GM18502 (cell line): Measurements from ENCODE around the gene TBC1D9.
A peak's percentile ranks its signal among the peaks of the same experiment; 100 is the strongest.

Experiments used
- ATAC-seq: cut with Tn5 transposase; IDR thresholded peaks from one replicate; pipeline ENCODE4 v1.9.1; 2021; ENCODE audit warnings: mild to moderate bottlenecking; ENCODE audit not compliant: unreplicated experiment, poor library complexity

The TBC1D9 gene

GRCh38 chr4:140701071-140701470, 55.1 kb downstream of the TBC1D9 start:
- no peak for ATAC-seq

- no peak for ATAC-seq
Observed at GRCh38 chr4:140697709-140698560, 58.2 kb downstream of the TBC1D9 start.

GRCh38 chr4:140695483-140695882, 60.7 kb downstream of the TBC1D9 start:
- ATAC-seq: no peak

- ATAC-seq: no peak
Observed at GRCh38 chr4:140693562-140693961, 62.6 kb downstream of the TBC1D9 start.

GRCh38 chr4:140691369-140691768, 64.8 kb downstream of the TBC1D9 start:
- no peak for ATAC-seq

GRCh38 chr4:140690093-140690492, 66.1 kb downstream of the TBC1D9 start:
- no peak for ATAC-seq

- ATAC-seq: no peak
Observed at GRCh38 chr4:140689623-140690022, 66.6 kb downstream of the TBC1D9 start.

- no peak for ATAC-seq
Observed at GRCh38 chr4:140688711-140689598, 67.2 kb downstream of the TBC1D9 start.

GRCh38 chr4:140686796-140687195, 69.4 kb downstream of the TBC1D9 start:
- ATAC-seq: no peak

GRCh38 chr4:140684314-140684713, 71.9 kb downstream of the TBC1D9 start:
- ATAC-seq: no peak

GRCh38 chr4:140681201-140681600, 75.0 kb downstream of the TBC1D9 start:
- ATAC-seq: no peak

- ATAC-seq: no peak
Observed at GRCh38 chr4:140680686-140681085, 75.5 kb downstream of the TBC1D9 start.

- ATAC-seq: no peak
Observed at GRCh38 chr4:140679576-140679975, 76.6 kb downstream of the TBC1D9 start.

GRCh38 chr4:140675599-140676231, 80.5 kb downstream of the TBC1D9 start:
- no peak for ATAC-seq

GRCh38 chr4:140673729-140674128, 82.5 kb downstream of the TBC1D9 start:
- ATAC-seq: no peak

- no peak for ATAC-seq
Observed at GRCh38 chr4:140672416-140672815, 83.8 kb downstream of the TBC1D9 start.

- ATAC-seq: no peak
Observed at GRCh38 chr4:140668111-140668510, 88.1 kb downstream of the TBC1D9 start.

- ATAC-seq: peak; percentile 66
Observed at GRCh38 chr4:140666889-140667614, 89.1 kb downstream of the TBC1D9 start.

- ATAC-seq: no peak
Observed at GRCh38 chr4:140662082-140662869, 93.9 kb downstream of the TBC1D9 start.
